ENCODE results near the gene INSYN2B.

DNA sequence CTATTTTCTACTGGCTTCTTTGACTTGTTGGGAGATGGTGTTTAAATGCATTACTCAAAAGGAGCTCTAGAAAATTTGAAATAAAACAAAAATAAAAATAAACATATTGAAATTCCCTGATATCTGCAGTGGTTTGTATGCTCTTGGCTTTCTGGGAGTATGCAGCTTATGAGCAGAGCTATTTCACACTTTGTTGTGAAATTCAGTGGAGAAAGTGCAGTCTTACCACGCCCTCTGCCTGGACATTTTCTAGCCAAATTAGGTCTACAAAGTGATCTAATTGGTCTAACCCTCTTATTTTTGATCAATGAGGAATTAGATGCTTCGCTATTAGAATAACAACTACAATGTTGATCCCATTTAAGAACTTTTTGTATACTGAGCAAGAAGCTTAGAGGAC is 66.8 kb downstream of the INSYN2B start:
- TF ChIP-seq, protein P1, sequence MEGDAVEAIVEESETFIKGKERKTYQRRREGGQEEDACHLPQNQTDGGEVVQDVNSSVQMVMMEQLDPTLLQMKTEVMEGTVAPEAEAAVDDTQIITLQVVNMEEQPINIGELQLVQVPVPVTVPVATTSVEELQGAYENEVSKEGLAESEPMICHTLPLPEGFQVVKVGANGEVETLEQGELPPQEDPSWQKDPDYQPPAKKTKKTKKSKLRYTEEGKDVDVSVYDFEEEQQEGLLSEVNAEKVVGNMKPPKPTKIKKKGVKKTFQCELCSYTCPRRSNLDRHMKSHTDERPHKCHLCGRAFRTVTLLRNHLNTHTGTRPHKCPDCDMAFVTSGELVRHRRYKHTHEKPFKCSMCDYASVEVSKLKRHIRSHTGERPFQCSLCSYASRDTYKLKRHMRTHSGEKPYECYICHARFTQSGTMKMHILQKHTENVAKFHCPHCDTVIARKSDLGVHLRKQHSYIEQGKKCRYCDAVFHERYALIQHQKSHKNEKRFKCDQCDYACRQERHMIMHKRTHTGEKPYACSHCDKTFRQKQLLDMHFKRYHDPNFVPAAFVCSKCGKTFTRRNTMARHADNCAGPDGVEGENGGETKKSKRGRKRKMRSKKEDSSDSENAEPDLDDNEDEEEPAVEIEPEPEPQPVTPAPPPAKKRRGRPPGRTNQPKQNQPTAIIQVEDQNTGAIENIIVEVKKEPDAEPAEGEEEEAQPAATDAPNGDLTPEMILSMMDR (IDR thresholded peaks at IDR 0.05) = no peak
- TF ChIP-seq POLR2A (IDR thresholded peaks at IDR 0.05) = no peak
